Measurements from ENCODE around the gene KDM6A. TPM values are rescaled to one million over a fixed set of nuclear protein-coding genes. Genes with fewer than 3 reads are reported as not detected.
"Not testable (repeated sequence)": the region's sequence is repeated elsewhere in the genome, so short reads cannot be mapped to it uniquely, and the experiment has no call there.

KDM6A gene
- total RNA-seq, 2 donors from 2014 or later, result 20.8 to 30.7 TPM

DNA sequence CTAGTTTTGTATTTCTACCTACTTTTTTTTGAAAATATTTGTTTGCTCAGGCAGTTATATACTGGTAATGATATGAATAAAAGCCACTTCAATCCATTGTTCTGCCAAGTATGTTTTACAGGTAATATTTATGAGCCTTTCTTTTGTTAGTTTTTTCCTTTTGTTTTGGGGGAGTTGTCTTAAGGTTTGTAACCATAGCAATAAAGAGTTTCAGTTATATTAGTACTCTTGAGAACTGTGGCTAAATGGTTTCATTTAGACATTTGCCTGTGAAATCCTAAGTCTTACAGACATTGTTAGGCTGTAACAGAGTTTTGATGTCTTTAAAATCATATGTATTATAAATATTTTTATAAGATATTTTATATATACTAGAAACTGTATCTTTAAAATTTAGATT is 177.6 kb downstream of the KDM6A start:
- no peak overlapping the region for H3K4me3 ChIP-seq
- TF ChIP-seq, protein P1, sequence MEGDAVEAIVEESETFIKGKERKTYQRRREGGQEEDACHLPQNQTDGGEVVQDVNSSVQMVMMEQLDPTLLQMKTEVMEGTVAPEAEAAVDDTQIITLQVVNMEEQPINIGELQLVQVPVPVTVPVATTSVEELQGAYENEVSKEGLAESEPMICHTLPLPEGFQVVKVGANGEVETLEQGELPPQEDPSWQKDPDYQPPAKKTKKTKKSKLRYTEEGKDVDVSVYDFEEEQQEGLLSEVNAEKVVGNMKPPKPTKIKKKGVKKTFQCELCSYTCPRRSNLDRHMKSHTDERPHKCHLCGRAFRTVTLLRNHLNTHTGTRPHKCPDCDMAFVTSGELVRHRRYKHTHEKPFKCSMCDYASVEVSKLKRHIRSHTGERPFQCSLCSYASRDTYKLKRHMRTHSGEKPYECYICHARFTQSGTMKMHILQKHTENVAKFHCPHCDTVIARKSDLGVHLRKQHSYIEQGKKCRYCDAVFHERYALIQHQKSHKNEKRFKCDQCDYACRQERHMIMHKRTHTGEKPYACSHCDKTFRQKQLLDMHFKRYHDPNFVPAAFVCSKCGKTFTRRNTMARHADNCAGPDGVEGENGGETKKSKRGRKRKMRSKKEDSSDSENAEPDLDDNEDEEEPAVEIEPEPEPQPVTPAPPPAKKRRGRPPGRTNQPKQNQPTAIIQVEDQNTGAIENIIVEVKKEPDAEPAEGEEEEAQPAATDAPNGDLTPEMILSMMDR (IDR thresholded peaks at IDR 0.05), result no peak
- TF ChIP-seq POLR2A (IDR thresholded peaks at IDR 0.05), result no peak
- no peaks in the 10 kb centered on the region for H3K27me3 ChIP-seq
- ATAC-seq (no peak), DNase-seq (no peak)
- no peak overlapping the region for H3K27ac ChIP-seq
- H3K36me3 ChIP-seq (replicated peaks in 1 of 2; ENCODE audit: insufficient read depth in 1 of 2, low read depth in 2 of 2), result no peaks in the 10 kb centered on the region
- no peaks in the 10 kb centered on the region for H3K4me1 ChIP-seq
- no peaks in the 10 kb centered on the region for H3K9me3 ChIP-seq
- intact Hi-C loops (cut with DNase I), result no loop called here

DNA sequence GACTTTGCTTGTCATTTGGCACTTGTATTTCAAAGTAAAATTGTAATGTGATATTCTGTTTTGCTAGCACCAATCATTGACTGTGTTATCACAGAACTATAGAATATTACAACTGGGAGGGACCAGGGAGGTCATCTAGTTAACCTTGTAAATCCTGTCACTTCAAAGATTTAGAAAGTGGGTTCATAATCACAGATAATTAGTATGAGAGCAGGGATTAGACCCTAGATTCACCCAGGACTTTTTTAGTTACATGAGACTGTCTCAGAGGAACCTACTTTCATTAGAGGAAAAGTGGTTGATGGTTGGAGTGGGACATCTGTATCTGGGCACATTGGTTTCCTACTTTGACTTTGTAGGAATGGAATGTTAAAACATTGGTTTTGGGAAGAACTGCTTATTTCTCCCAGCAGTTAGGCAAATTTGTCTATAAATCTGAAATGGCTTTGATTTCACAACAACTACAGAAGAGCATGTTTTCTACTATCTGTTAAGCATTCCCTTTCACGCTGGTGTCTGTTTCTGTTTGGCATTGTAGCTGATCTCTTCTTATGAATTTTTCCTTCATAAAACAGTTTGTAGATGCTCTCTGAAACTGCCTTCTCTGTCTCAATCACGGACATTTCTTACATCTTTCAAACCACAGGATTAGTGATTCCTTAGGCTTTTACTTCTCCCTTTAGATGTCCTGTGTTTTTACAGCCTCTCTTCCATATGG is 183.6 kb downstream of the KDM6A start:
- no peak for ATAC-seq
- Histone ChIP-seq H3K4me1 (no peaks in the 10 kb centered on the region), H3K27ac (no peak overlapping the region), H3K36me3 (replicated peaks in 1 of 2; ENCODE audit: insufficient read depth in 1 of 2, low read depth in 2 of 2) (no peaks in the 10 kb centered on the region), H3K9me3 (no peaks in the 10 kb centered on the region), H3K4me3 (no peak overlapping the region), H3K27me3 (no peaks in the 10 kb centered on the region)
- 83 to 87% methylated on average over 2 of the region's 2 CpGs for whole genome bisulfite sequencing, 2 donors
- intact Hi-C loops (cut with DNase I), result no loop called here
- no peak for DNase-seq
- no peak for TF ChIP-seq POLR2A (IDR thresholded peaks at IDR 0.05)
- TF ChIP-seq, protein P1 (IDR thresholded peaks at IDR 0.05), result no peak

DNA sequence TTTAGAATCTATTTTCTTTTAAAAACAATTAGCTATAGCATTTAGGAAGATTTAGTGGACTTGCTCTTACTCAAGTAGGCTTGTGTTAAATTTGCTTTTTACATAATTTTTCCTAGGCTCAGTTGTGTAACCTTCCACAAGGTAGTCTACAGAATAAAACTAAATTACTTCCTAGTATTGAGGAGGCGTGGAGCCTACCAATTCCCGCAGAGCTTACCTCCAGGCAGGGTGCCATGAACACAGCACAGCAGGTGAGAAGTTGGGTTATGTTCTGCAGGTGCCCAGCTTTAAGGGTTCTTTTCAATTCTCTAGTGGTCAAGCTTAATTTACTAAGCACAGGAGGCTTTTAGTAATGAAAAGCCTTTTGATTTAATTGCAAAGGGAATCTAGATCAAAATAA is 186.9 kb downstream of the KDM6A start:
- intact Hi-C loops (cut with DNase I); H3K36me3 ChIP-seq (replicated peaks in 1 of 2; ENCODE audit: insufficient read depth in 1 of 2, low read depth in 2 of 2); H3K27me3 ChIP-seq; H3K9me3 ChIP-seq; H3K27ac ChIP-seq; ATAC-seq; H3K4me1 ChIP-seq; H3K4me3 ChIP-seq; DNase-seq: not testable (repeated sequence)
- WGBS, 2 donors, result 46 to 72% methylated on average over 2 of the region's 2 CpGs

DNA sequence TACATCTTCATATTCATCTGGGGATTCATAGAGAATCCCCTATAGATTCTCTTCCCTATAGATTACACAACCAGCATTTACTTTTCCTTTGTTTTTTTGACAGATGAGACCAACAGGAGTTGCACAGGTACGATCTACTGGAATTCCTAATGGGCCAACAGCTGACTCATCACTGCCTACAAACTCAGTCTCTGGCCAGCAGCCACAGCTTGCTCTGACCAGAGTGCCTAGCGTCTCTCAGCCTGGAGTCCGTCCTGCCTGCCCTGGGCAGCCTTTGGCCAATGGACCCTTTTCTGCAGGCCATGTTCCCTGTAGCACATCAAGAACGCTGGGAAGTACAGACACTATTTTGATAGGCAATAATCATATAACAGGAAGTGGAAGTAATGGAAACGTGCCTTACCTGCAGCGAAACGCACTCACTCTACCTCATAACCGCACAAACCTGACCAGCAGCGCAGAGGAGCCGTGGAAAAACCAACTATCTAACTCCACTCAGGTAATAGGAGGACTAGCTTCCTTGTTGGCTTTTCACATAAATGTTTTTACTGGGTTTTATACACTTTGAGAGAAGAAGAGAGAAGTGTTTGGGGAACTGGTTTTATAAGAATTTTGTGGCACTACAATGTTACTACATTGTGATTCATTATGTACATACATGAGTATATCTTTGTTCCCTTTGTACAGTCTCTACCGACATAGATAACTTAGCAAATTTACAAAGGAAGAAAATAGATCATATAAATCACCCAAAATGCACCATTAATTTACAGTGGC is 190.5 kb downstream of the KDM6A start:
- intact Hi-C loops (cut with DNase I), result no loop called here
- ATAC-seq, result no peak
- Histone ChIP-seq H3K27ac (no peak overlapping the region), H3K4me3 (no peak overlapping the region), H3K27me3 (no peaks in the 10 kb centered on the region), H3K4me1 (no peaks in the 10 kb centered on the region), H3K36me3 (replicated peaks in 1 of 2; ENCODE audit: insufficient read depth in 1 of 2, low read depth in 2 of 2) (peaks cover 0 to 2% of the 10 kb centered on the region in 2 donors), H3K9me3 (no peaks in the 10 kb centered on the region)
- no peak for TF ChIP-seq POLR2A (IDR thresholded peaks at IDR 0.05)
- TF ChIP-seq, protein P1 (IDR thresholded peaks at IDR 0.05), result no peak
- peak in 1 of 4 donors; percentile 45 for DNase-seq
- 64 to 88% methylated on average over 4 to 11 of the region's 11 CpGs for WGBS, 2 donors

DNA sequence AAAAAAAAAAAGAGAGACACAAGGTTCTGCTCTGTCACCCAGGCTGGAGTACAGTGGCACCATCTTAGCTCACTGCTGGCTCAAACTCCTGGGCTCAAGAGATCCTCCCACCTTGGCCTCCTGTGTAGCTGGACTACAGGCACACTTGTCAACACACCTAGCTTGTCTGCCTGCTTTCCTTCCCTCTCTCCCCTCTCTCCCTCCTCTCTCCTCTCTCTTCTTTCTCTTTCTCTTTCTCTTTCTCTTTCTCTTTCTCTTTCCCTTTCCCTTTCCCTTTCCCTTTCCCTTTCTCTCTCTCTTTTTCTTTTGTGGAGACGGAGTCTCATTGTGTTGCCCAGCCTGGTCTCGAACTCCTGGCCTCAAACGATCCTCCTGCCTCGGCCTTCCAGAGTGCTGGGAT is 195.6 kb downstream of the KDM6A start:
- H3K9me3 ChIP-seq, result no peaks in the 10 kb centered on the region
- DNase-seq (no peak), ATAC-seq (no peak)
- no peak overlapping the region for H3K27ac ChIP-seq
- H3K36me3 ChIP-seq (replicated peaks in 1 of 2; ENCODE audit: insufficient read depth in 1 of 2, low read depth in 2 of 2), result peaks cover 0 to under 1% of the 10 kb centered on the region in 2 donors
- 92 to 100% methylated on average over 4 of the region's 4 CpGs for WGBS, 2 donors
- H3K4me1 ChIP-seq, result no peaks in the 10 kb centered on the region
- no peaks in the 10 kb centered on the region for H3K27me3 ChIP-seq
- H3K4me3 ChIP-seq, result no peak overlapping the region
- no peak for TF ChIP-seq POLR2A (IDR thresholded peaks at IDR 0.05)
- TF ChIP-seq, protein P1 (IDR thresholded peaks at IDR 0.05), result no peak
- intact Hi-C loops (cut with DNase I), result no loop called here

Data from body of pancreas (tissue), 4 donors.